Sigmoid colon (tissue), 7 donors: ENCODE measurements around the gene CLEC9A. TPM values are rescaled to one million over a fixed set of nuclear protein-coding genes. Genes with fewer than 3 reads are reported as not detected.
A peak's percentile ranks its signal among the peaks of the same experiment; 100 is the strongest.

Source experiments
- DNase-seq: peaks from one replicate; pipeline ENCODE4 v3.0.0-alpha.2; 2019
- H3K27ac ChIP-seq, 4 donors: fragments of 200-600 bp; sonication (generic); one replicate each; pipeline ENCODE4 v1.5.1; 2016 to 2019; ENCODE audit warnings: mild to moderate bottlenecking in 1 of 4
- H3K27me3 ChIP-seq, 3 donors: fragments of 200-600 bp; sonication (generic); one replicate each; pipeline ENCODE4 v1.5.1; 2019; ENCODE audit warnings: mild to moderate bottlenecking in 1 of 3
- H3K36me3 ChIP-seq, 4 donors: fragments of 200-600 bp; sonication (generic); one replicate each; pipeline ENCODE4 v1.5.1; 2016 to 2019
- H3K4me1 ChIP-seq, 4 donors: fragments of 200-600 bp; sonication (generic); one replicate each; pipeline ENCODE4 v1.5.1; 2017 to 2019
- H3K4me3 ChIP-seq, 4 donors: fragments of 200-600 bp; sonication (generic); one replicate each; pipeline ENCODE4 v1.5.1; 2017 to 2019; ENCODE audit warnings: mild to moderate bottlenecking in 2 of 4, moderate library complexity in 1 of 4
- H3K9me3 ChIP-seq, 4 donors: fragments of 200-600 bp in 3 of 4; sonication (generic) in 3 of 4; one replicate each; pipeline versions ENCODE4 v1.5.1 to v1.6.1; 2013 to 2019
- CTCF ChIP-seq, 4 experiments: fragments of 450-650 bp in 3 of 4; fragments of 200-600 bp in 1 of 4; IDR thresholded peaks; one replicate each; pipeline ENCODE4 v1.5.1; 2016 to 2019; ENCODE audit warnings: antibody characterized with exemption in 4 of 4, mild to moderate bottlenecking in 3 of 4, moderate library complexity in 2 of 4
- EP300 ChIP-seq, 4 donors: sonication (generic); formaldehyde crosslinking; IDR thresholded peaks; one replicate each; pipeline ENCODE4 v1.6.1; 2017; ENCODE audit warnings: antibody characterized with exemption in 4 of 4
- POLR2A ChIP-seq, 2 donors: fragments of 450-650 bp; IDR thresholded peaks; one replicate each; pipeline ENCODE4 v1.6.1; 2016; ENCODE audit warnings: antibody characterized with exemption in 2 of 2, mild to moderate bottlenecking in 2 of 2, moderate library complexity in 2 of 2
- POLR2AphosphoS5 ChIP-seq, 4 donors: sonication (generic); formaldehyde crosslinking; IDR thresholded peaks; one replicate each; pipeline ENCODE4 v1.6.1; 2017; ENCODE audit warnings: antibody characterized with exemption in 4 of 4
- WGBS, 2 donors: extraction: QIAGEN DNeasy Blood & Tissue Kit; methylation state at CpG; one replicate each; pipeline ENCODE4 v1.1.7; 2013; 5-methylcytosine and 5-hydroxymethylcytosine counted together
- intact Hi-C: fragments of 100-400 bp; cut with DNase I; formaldehyde crosslinking; loops from one replicate; pipeline ENCODE4 v1.15.1; 2023
- polyA plus RNA-seq, 3 donors: library from polyadenylated mRNA; stranded (reverse); fragments of 200-250 nt; gene quantifications; one replicate each; pipeline ENCODE4 v1.2.3, GENCODE V29; 2013
- total RNA-seq, 4 donors: library from RNA; depleted of rRNA; stranded (reverse); fragments of >200 nt; gene quantifications; one replicate each; pipeline ENCODE4 v1.1.0, GENCODE V29; 2016
- donor health status: healthy with polysubstance abuse.
- donor health status: Bipolar disorder and iron deficiency.
- donor health status: healthy.

Gene CLEC9A
- total and polyA plus RNA-seq, 7 donors, result 0.46 to 1.5 TPM; not detected in 5

- Histone ChIP-seq H3K4me1 (peaks cover 0 to 7% (median 0%) of the 10 kb centered on the region in 4 donors), H3K27me3 (no peaks in the 10 kb centered on the region), H3K9me3 (no peaks in the 10 kb centered on the region), H3K36me3 (no peaks in the 10 kb centered on the region), H3K27ac (no peak overlapping the region), H3K4me3 (no peak overlapping the region)
- 49 to 80% methylated on average over 6 of the region's 6 CpGs for WGBS, 2 donors
- intact Hi-C loops, result no loop called here
- DNase-seq, result no peak
- TF ChIP-seq POLR2AphosphoS5 (IDR thresholded peaks at IDR 0.05) (no peak), POLR2A (IDR thresholded peaks at IDR 0.05) (no peak), CTCF (IDR thresholded peaks at IDR 0.05) (no peak), EP300 (IDR thresholded peaks at IDR 0.05) (no peak)
These were observed 17.7 kb upstream of the CLEC9A start for GRCh38 chr12:10012630-10013330.

DNA sequence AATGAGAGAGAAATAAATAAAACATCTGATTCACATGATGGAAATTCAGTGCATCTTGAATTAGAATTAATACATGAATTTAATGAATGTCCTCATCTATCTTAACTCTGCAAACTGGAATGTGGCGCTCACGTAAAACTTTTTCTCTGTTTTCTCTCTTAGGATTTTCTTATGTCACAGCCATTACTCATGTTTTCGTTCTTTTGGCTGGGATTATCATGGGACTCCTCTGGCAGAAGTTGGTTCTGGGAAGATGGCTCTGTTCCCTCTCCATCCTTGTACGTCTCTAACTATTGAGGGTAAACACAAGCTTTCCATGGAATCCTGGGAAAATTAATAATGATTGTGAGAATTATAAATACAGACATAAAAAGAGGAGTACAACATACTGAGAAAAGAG, 15.0 kb upstream of the CLEC9A start:
- H3K27ac ChIP-seq, result peak overlapping the region in 1 of 4 donors; percentile 38
- no peak for DNase-seq
- no peaks in the 10 kb centered on the region for H3K27me3 ChIP-seq
- no peaks in the 10 kb centered on the region for H3K9me3 ChIP-seq
- TF ChIP-seq CTCF (IDR thresholded peaks at IDR 0.05) (no peak), POLR2AphosphoS5 (IDR thresholded peaks at IDR 0.05) (peak in 2 of 4 donors; percentile 38 to 66), POLR2A (IDR thresholded peaks at IDR 0.05) (no peak), EP300 (IDR thresholded peaks at IDR 0.05) (peak in 2 of 4 donors; percentile 10 to 69)
- H3K4me1 ChIP-seq, result peaks cover 0 to 22% (median 2%) of the 10 kb centered on the region in 4 donors
- intact Hi-C loops, result no loop called here
- WGBS, 2 donors, result 82 to 86% methylated on average over 4 of the region's 4 CpGs
- H3K36me3 ChIP-seq, result no peaks in the 10 kb centered on the region
- no peak overlapping the region for H3K4me3 ChIP-seq

DNA sequence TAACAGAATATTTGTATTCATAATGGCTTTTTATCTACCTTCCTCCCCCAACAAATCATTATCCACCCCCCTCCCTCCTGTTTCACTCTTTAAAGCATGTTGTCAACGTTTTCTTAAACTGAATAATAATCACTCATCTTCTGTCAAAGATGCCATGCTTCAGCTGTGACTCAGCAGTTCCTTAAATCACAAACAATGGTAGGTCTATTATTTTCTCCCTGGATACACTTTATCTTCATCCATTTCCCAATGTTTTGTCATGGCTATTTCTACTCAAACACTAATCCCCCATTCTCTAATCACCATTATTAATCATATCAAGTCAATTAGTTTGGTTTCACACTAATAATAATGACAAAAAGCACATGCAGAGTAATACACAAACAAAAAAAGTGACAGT, 13.6 kb upstream of the CLEC9A start:
- Histone ChIP-seq H3K27me3 (no peaks in the 10 kb centered on the region), H3K4me3 (no peak overlapping the region), H3K4me1 (peaks cover 0 to 22% (median 2%) of the 10 kb centered on the region in 4 donors), H3K27ac (peak overlapping the region in 1 of 4 donors; percentile 52), H3K36me3 (no peaks in the 10 kb centered on the region), H3K9me3 (no peaks in the 10 kb centered on the region)
- no peak for TF ChIP-seq POLR2AphosphoS5 (IDR thresholded peaks at IDR 0.05)
- TF ChIP-seq POLR2A (IDR thresholded peaks at IDR 0.05), result no peak
- no peak for TF ChIP-seq CTCF (IDR thresholded peaks at IDR 0.05)
- no peak for TF ChIP-seq EP300 (IDR thresholded peaks at IDR 0.05)
- intact Hi-C loops, result no loop called here
- no peak for DNase-seq
- 3 to 4% methylated on average over 1 of the region's 1 CpG for WGBS, 2 donors

DNA sequence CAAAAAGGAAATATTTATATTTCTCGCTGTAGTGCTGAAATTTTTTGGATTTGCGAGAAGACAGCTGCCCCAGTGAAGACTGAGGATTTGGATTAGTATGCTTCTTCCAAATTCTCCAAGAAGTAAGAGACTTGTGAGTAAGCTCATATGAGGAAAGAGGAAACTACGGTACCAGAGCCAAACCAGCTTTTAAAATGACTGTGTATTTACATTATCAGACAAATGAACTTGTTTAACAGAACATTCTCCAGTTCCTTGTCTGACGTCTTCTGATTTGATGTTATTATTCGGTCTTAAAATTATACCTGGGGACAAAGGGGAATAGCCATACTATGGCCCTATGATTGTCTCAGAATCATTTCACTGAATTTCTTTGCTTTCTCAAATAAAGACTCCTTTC, 12.1 kb upstream of the CLEC9A start:
- H3K27ac ChIP-seq, result peak overlapping the region in 1 of 4 donors; percentile 52
- WGBS, 2 donors, result 48 to 53% methylated on average over 5 of the region's 5 CpGs
- DNase-seq, result no peak

More for the DNA sequence above, 12.1 kb upstream of the CLEC9A start:
- Histone ChIP-seq H3K36me3 (no peaks in the 10 kb centered on the region), H3K4me3 (no peak overlapping the region), H3K4me1 (peaks cover 0 to 22% (median 2%) of the 10 kb centered on the region in 4 donors), H3K9me3 (no peaks in the 10 kb centered on the region), H3K27me3 (no peaks in the 10 kb centered on the region)
- intact Hi-C loops, result no loop called here
- TF ChIP-seq POLR2A (IDR thresholded peaks at IDR 0.05) (no peak), POLR2AphosphoS5 (IDR thresholded peaks at IDR 0.05) (peak in 3 of 4 donors; percentile 34 to 71 (median 40)), EP300 (IDR thresholded peaks at IDR 0.05) (peak in 2 of 4 donors; percentile 39 to 63), CTCF (IDR thresholded peaks at IDR 0.05) (no peak)
